Suprapubic skin (tissue), 4 donors: ENCODE results near the gene DDTL. TPM values are rescaled to one million over a fixed set of nuclear protein-coding genes. Genes with fewer than 3 reads are reported as not detected.
"Not testable (repeated sequence)": the region's sequence is repeated elsewhere in the genome, so short reads cannot be mapped to it uniquely, and the experiment has no call there.

ENCODE experiments used
- DNase-seq, 2 donors: peaks; one replicate each; pipeline ENCODE4 v3.0.0-alpha.2; 2019; ENCODE audit warnings: low spot score in 2 of 2
- H3K27ac ChIP-seq: fragments of 200-600 bp; sonication (generic); one replicate; pipeline ENCODE4 v1.5.1; 2019
- H3K27me3 ChIP-seq: fragments of 200-600 bp; sonication (generic); one replicate; pipeline ENCODE4 v1.5.1; 2019
- H3K36me3 ChIP-seq: fragments of 200-600 bp; sonication (generic); one replicate; pipeline ENCODE4 v1.5.1; 2019
- H3K4me1 ChIP-seq: fragments of 200-600 bp; sonication (generic); one replicate; pipeline ENCODE4 v1.5.1; 2019
- H3K4me3 ChIP-seq: fragments of 200-600 bp; sonication (generic); one replicate; pipeline ENCODE4 v1.5.1; 2019; ENCODE audit warnings: mild to moderate bottlenecking
- H3K9me3 ChIP-seq: fragments of 200-600 bp; sonication (generic); one replicate; pipeline ENCODE4 v1.5.1; 2019
- EP300 ChIP-seq: sonication (generic); formaldehyde crosslinking; IDR thresholded peaks from one replicate; pipeline ENCODE4 v1.6.1; 2017; ENCODE audit warnings: antibody characterized with exemption
- POLR2A ChIP-seq, 2 donors: fragments of 450-650 bp; IDR thresholded peaks; one replicate each; pipeline ENCODE4 v1.6.1; 2017; ENCODE audit warnings: antibody characterized with exemption in 2 of 2, mild to moderate bottlenecking in 2 of 2, moderate library complexity in 2 of 2
- POLR2AphosphoS5 ChIP-seq, 3 donors: sonication (generic); formaldehyde crosslinking; IDR thresholded peaks; one replicate each; pipeline ENCODE4 v1.6.1; 2017; ENCODE audit warnings: antibody characterized with exemption in 3 of 3
- WGBS: methylation state at CpG from one replicate; pipeline ENCODE4 v1.1.5; 2018; 5-methylcytosine and 5-hydroxymethylcytosine counted together
- total RNA-seq, 4 donors: library from RNA; depleted of rRNA; stranded (reverse); fragments of >200 nt; gene quantifications; one replicate each; pipeline ENCODE4 v1.1.0, GENCODE V29; 2016
- TF ChIP-seq, protein P1 (sequence below), 2 donors: fragments of 200-600 bp in 1 of 2; fragments of 450-650 bp in 1 of 2; sonication (generic) in 1 of 2; IDR thresholded peaks; one replicate each; pipeline ENCODE4 v1.5.1; 2016 to 2019; ENCODE audit warnings: antibody characterized with exemption in 2 of 2, mild to moderate bottlenecking in 1 of 2, moderate library complexity in 1 of 2

DDTL gene
- total RNA-seq, 4 donors from 2014 or later: 1.5 to 2.0 (median 2.0) TPM; not detected in 1

DNA sequence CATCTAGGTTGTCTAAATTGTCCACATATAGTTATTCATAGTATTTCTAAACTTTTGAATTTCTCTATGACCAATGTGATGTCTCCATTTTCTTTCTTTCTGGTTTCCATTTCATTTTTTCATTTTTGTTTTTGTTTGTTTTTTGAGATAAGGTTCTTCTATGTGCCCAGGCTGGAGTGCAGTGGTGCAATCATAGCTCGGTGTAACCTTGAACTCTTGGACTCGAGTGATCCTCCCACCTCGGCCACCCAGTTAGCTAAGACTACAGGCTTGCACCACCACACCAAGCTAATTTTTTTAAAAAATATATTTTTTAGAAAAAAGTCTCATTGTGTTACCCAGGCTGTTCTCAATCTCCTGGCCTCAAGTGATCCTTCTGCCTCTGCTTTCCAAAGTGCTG, 30.4 kb downstream of the DDTL start:
- Histone ChIP-seq H3K27ac (no peak overlapping the region), H3K36me3 (no peaks in the 10 kb centered on the region), H3K4me1 (no peaks in the 10 kb centered on the region), H3K4me3 (no peak overlapping the region), H3K9me3 (no peaks in the 10 kb centered on the region), H3K27me3 (no peaks in the 10 kb centered on the region)
- no peak for DNase-seq
- WGBS: 92% methylated on average over 3 of the region's 3 CpGs
- TF ChIP-seq EP300 (no peak), POLR2A (IDR thresholded peaks at IDR 0.05) (no peak), POLR2AphosphoS5 (IDR thresholded peaks at IDR 0.05) (no peak)
- TF ChIP-seq, protein P1, sequence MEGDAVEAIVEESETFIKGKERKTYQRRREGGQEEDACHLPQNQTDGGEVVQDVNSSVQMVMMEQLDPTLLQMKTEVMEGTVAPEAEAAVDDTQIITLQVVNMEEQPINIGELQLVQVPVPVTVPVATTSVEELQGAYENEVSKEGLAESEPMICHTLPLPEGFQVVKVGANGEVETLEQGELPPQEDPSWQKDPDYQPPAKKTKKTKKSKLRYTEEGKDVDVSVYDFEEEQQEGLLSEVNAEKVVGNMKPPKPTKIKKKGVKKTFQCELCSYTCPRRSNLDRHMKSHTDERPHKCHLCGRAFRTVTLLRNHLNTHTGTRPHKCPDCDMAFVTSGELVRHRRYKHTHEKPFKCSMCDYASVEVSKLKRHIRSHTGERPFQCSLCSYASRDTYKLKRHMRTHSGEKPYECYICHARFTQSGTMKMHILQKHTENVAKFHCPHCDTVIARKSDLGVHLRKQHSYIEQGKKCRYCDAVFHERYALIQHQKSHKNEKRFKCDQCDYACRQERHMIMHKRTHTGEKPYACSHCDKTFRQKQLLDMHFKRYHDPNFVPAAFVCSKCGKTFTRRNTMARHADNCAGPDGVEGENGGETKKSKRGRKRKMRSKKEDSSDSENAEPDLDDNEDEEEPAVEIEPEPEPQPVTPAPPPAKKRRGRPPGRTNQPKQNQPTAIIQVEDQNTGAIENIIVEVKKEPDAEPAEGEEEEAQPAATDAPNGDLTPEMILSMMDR (IDR thresholded peaks at IDR 0.05): no peak

DNA sequence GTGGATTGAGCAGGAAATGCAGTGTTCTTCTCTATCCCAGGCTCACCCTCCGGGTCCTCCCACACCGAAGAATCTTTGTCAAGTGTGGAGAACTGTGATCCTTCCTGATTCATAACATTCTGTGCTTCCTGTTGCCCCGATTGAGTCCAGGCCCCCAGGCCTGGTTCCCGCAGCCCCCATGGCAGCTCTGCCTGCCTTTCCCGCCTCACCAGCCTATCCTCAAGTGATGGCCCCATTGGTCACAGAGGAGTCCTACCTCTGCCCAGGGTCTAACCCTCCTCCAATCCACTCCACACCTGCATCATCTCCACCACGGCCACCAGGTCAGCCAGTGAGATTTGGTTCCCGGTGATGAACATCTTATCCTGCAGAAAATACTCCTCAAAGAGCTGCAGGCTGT, 33.1 kb downstream of the DDTL start:
- not testable (repeated sequence) for H3K36me3 ChIP-seq, H3K27me3 ChIP-seq, H3K4me1 ChIP-seq, DNase-seq, H3K27ac ChIP-seq, H3K4me3 ChIP-seq, H3K9me3 ChIP-seq
- WGBS: 83% methylated on average over 7 of the region's 7 CpGs

DNA sequence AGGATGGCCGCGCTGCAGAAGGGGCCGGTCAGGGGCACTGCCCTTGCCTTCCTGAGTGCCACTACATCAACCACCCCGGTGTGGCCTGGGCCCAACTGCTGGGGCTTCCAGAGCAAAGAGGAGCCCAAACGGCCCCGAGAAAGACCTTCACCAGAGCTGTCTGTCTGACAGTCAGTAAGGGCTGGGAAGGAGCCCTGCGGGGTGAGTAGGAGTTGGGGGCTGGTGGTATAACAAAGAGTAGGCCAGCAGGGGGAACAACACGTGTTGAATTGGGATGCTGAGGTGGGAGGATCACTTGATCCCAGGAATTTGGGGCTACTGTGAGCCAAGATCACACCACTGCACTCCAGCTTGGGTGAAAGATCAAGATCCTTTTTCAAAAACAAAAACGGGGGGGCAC, 34.6 kb downstream of the DDTL start:
- H3K27me3 ChIP-seq: no peaks in the 10 kb centered on the region
- WGBS: 87% methylated on average over 9 of the region's 9 CpGs
- no peak overlapping the region for H3K4me3 ChIP-seq
- no peak for DNase-seq
- no peaks in the 10 kb centered on the region for H3K36me3 ChIP-seq
- TF ChIP-seq, protein P1 (IDR thresholded peaks at IDR 0.05): peak in 1 of 2 donors; percentile 5
- TF ChIP-seq EP300 (no peak), POLR2A (IDR thresholded peaks at IDR 0.05) (no peak), POLR2AphosphoS5 (IDR thresholded peaks at IDR 0.05) (no peak)
- no peak overlapping the region for H3K27ac ChIP-seq
- no peaks in the 10 kb centered on the region for H3K4me1 ChIP-seq
- H3K9me3 ChIP-seq: no peaks in the 10 kb centered on the region

DNA sequence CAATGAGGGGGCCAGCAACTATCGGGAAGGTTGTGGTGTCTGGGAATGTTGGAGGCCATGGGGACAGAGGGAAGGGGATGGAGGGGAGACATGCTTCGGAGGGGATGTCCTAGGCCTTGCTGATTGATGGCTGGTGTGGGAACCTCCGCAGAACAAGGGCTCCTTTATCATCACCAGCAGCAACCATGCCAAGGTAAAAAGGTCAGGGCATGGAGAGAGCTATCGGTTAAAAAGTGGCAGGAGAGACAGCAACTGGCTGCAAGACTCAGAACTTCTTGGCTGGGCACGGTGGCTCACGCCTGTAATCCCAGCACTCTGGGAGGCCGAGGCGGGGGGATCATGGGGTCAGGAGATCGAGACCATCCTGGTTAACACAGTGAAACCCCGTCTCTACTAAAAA, 35.6 kb downstream of the DDTL start:
- H3K27ac ChIP-seq: no peak overlapping the region
- H3K27me3 ChIP-seq: no peaks in the 10 kb centered on the region
- H3K9me3 ChIP-seq: no peaks in the 10 kb centered on the region
- H3K4me3 ChIP-seq: no peak overlapping the region
- WGBS: 85% methylated on average over 10 of the region's 10 CpGs
- DNase-seq: no peak
- TF ChIP-seq POLR2AphosphoS5 (IDR thresholded peaks at IDR 0.05): no peak
- TF ChIP-seq, protein P1 (IDR thresholded peaks at IDR 0.05): no peak
- no peak for TF ChIP-seq EP300
- TF ChIP-seq POLR2A (IDR thresholded peaks at IDR 0.05): no peak
- no peaks in the 10 kb centered on the region for H3K36me3 ChIP-seq
- H3K4me1 ChIP-seq: no peaks in the 10 kb centered on the region

DNA sequence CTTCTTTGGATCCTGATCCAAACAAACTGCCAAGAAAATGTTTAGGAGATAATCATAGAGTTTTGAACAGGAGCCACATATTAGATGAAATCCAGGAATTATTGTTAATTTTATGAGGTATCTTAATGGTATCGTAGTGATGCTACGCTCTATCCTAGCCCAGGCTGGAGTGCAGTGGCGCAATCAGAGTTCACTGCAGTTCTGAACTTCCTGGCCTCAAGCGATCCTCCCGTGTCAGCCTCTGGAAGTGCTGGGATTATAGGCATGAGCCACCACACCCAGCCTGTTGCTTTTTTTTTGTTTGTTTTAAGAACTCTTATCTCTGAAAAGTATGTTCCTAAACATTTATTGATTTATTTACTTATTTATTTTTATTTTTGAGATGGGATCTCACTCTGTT, 36.2 kb downstream of the DDTL start:
- Histone ChIP-seq H3K36me3 (no peaks in the 10 kb centered on the region), H3K4me3 (no peak overlapping the region), H3K9me3 (no peaks in the 10 kb centered on the region), H3K27me3 (no peaks in the 10 kb centered on the region), H3K27ac (no peak overlapping the region), H3K4me1 (no peaks in the 10 kb centered on the region)
- DNase-seq: no peak
- TF ChIP-seq EP300 (no peak), POLR2A (IDR thresholded peaks at IDR 0.05) (no peak), POLR2AphosphoS5 (IDR thresholded peaks at IDR 0.05) (no peak)
- TF ChIP-seq, protein P1 (IDR thresholded peaks at IDR 0.05): no peak
- WGBS: 60% methylated on average over 5 of the region's 5 CpGs

DNA sequence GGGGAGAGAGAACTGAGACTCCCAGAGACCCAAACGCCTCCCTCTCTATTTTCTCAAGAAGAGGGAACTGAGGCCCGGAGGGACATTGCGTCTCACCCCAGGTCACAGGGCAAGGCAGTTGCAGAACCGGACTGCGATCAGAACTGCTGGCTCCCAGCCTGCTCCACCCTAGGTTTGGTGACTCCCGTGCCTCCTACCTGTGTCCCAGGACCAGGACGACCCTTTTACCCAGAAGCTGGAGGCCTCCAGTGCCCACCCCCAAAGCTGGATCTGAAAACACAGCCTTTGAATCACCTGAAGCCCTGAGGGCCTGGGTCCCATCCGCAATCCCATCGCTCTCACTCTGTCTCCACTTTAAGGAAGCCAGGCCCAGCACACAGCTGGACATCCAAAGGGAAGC, 37.2 kb downstream of the DDTL start:
- TF ChIP-seq, protein P1 (IDR thresholded peaks at IDR 0.05): no peak
- 62% methylated on average over 9 of the region's 9 CpGs for WGBS

More for the DNA sequence above, 37.2 kb downstream of the DDTL start:
- H3K4me1 ChIP-seq: no peaks in the 10 kb centered on the region
- no peak for DNase-seq
- H3K27me3 ChIP-seq: no peaks in the 10 kb centered on the region
- H3K27ac ChIP-seq: no peak overlapping the region
- H3K9me3 ChIP-seq: no peaks in the 10 kb centered on the region
- H3K36me3 ChIP-seq: no peaks in the 10 kb centered on the region
- no peak overlapping the region for H3K4me3 ChIP-seq
